ENCODE measurements around the gene MRPL1. TPM values are rescaled to one million over a fixed set of nuclear protein-coding genes. Genes with fewer than 3 reads are reported as not detected.
"Not testable (repeated sequence)": the region's sequence is repeated elsewhere in the genome, so short reads cannot be mapped to it uniquely, and the experiment has no call there.

The MRPL1 gene
- total and polyA plus RNA-seq, 2 donors (not counting 3 experiments of a cell fraction or from before 2014, with no cell fraction given): 11.5 to 42.9 TPM

- intact Hi-C loops (cut with micrococcal nuclease): no loop called here
- CTCF ChIA-PET: no interaction called here
These were observed 100.4 kb downstream of the MRPL1 start for GRCh38 chr4:77963004-77963403.

GRCh38 chr4:77973657-77974056 is 111.0 kb downstream of the MRPL1 start:
- H3K36me3 ChIP-seq (ENCODE audit: control insufficient read depth in 2 of 2, extremely low read depth in 1 of 2, insufficient read depth in 2 of 2, low read length in 2 of 2); H2AFZ ChIP-seq (ENCODE audit: low read depth, low read length); H3K79me2 ChIP-seq (ENCODE audit: control insufficient read depth, insufficient read depth, low read length); H4K20me1 ChIP-seq (replicated peaks; ENCODE audit: control insufficient read depth, extremely low read depth, insufficient read depth, low read length); POLR2A ChIA-PET; H3K4me2 ChIP-seq (ENCODE audit: insufficient read depth, low read length); H3K27me3 ChIP-seq (ENCODE audit: control insufficient read depth in 2 of 2, insufficient read depth in 2 of 2, low read length in 2 of 2); H3K27ac ChIP-seq (ENCODE audit: insufficient read depth, low read depth, low read length); H3K9me1 ChIP-seq (replicated peaks; ENCODE audit: control insufficient read depth, extremely low read depth, insufficient read depth, low read length); H3K9me3 ChIP-seq (replicated peaks; ENCODE audit: control insufficient read depth, insufficient read depth, low read length); H3K9ac ChIP-seq (replicated peaks; ENCODE audit: extremely low read depth, insufficient read depth, low read length); H3K4me3 ChIP-seq (replicated peaks in 1 of 3; ENCODE audit: insufficient read depth in 1 of 3, low read depth in 1 of 3, low read length in 3 of 3); DNase-seq (ENCODE audit: low read depth, low spot score); dilution Hi-C loops (cut with MboI; ENCODE audit: extremely low pct_ligation_motif_present, low sequenced_read_pairs); BruUV-seq (replicated peaks); H3K4me1 ChIP-seq (ENCODE audit: control insufficient read depth, extremely low read depth, insufficient read depth, low read length); FAIRE-seq; intact Hi-C loops (cut with micrococcal nuclease); CTCF ChIA-PET: not testable (repeated sequence)

More at GRCh38 chr4:77963004-77963403, 100.4 kb downstream of the MRPL1 start:
- H3K27ac ChIP-seq (ENCODE audit: insufficient read depth, low read depth, low read length): no peak overlapping the region
- no peaks in the 10 kb centered on the region for H3K9me3 ChIP-seq (replicated peaks; ENCODE audit: control insufficient read depth, insufficient read depth, low read length)
- no peaks in the 10 kb centered on the region for H3K4me1 ChIP-seq (ENCODE audit: control insufficient read depth, extremely low read depth, insufficient read depth, low read length)
- no peaks in the 10 kb centered on the region for H3K79me2 ChIP-seq (ENCODE audit: control insufficient read depth, insufficient read depth, low read length)
- H3K9ac ChIP-seq (replicated peaks; ENCODE audit: extremely low read depth, insufficient read depth, low read length): no peak overlapping the region
- no peak overlapping the region for H2AFZ ChIP-seq (ENCODE audit: low read depth, low read length)
- H3K9me1 ChIP-seq (replicated peaks; ENCODE audit: control insufficient read depth, extremely low read depth, insufficient read depth, low read length): no peaks in the 10 kb centered on the region
- POLR2A ChIA-PET: no interaction called here
- H3K27me3 ChIP-seq (ENCODE audit: control insufficient read depth in 2 of 2, insufficient read depth in 2 of 2, low read length in 2 of 2): no peaks in the 10 kb centered on the region
- no peaks in the 10 kb centered on the region for H4K20me1 ChIP-seq (replicated peaks; ENCODE audit: control insufficient read depth, extremely low read depth, insufficient read depth, low read length)
- no peak for DNase-seq (ENCODE audit: low read depth, low spot score)
- no peak overlapping the region for H3K4me3 ChIP-seq (replicated peaks in 1 of 3; ENCODE audit: insufficient read depth in 1 of 3, low read depth in 1 of 3, low read length in 3 of 3)
- no peak for FAIRE-seq
- no peak overlapping the region for H3K4me2 ChIP-seq (ENCODE audit: insufficient read depth, low read length)
- TF ChIP-seq JUN (IDR thresholded peaks at IDR 0.05; ENCODE audit: borderline replicate concordance, insufficient read depth, insufficient read length, low read depth): no peak
- BruUV-seq (replicated peaks): no TSS peak
- dilution Hi-C loops (cut with MboI; ENCODE audit: extremely low pct_ligation_motif_present, low sequenced_read_pairs): no loop called here
- no peaks in the 10 kb centered on the region for H3K36me3 ChIP-seq (ENCODE audit: control insufficient read depth in 2 of 2, extremely low read depth in 1 of 2, insufficient read depth in 2 of 2, low read length in 2 of 2)

- H3K79me2 ChIP-seq (ENCODE audit: control insufficient read depth, insufficient read depth, low read length); DNase-seq (ENCODE audit: low read depth, low spot score); H3K9me1 ChIP-seq (replicated peaks; ENCODE audit: control insufficient read depth, extremely low read depth, insufficient read depth, low read length); H2AFZ ChIP-seq (ENCODE audit: low read depth, low read length); H3K9ac ChIP-seq (replicated peaks; ENCODE audit: extremely low read depth, insufficient read depth, low read length); BruUV-seq (replicated peaks); H3K4me1 ChIP-seq (ENCODE audit: control insufficient read depth, extremely low read depth, insufficient read depth, low read length); H3K27me3 ChIP-seq (ENCODE audit: control insufficient read depth in 2 of 2, insufficient read depth in 2 of 2, low read length in 2 of 2); H3K27ac ChIP-seq (ENCODE audit: insufficient read depth, low read depth, low read length); H3K9me3 ChIP-seq (replicated peaks; ENCODE audit: control insufficient read depth, insufficient read depth, low read length); H3K4me3 ChIP-seq (replicated peaks in 1 of 3; ENCODE audit: insufficient read depth in 1 of 3, low read depth in 1 of 3, low read length in 3 of 3); POLR2A ChIA-PET; FAIRE-seq; H4K20me1 ChIP-seq (replicated peaks; ENCODE audit: control insufficient read depth, extremely low read depth, insufficient read depth, low read length); H3K4me2 ChIP-seq (ENCODE audit: insufficient read depth, low read length); H3K36me3 ChIP-seq (ENCODE audit: control insufficient read depth in 2 of 2, extremely low read depth in 1 of 2, insufficient read depth in 2 of 2, low read length in 2 of 2); dilution Hi-C loops (cut with MboI; ENCODE audit: extremely low pct_ligation_motif_present, low sequenced_read_pairs); intact Hi-C loops (cut with micrococcal nuclease): not testable (repeated sequence)
- CTCF ChIA-PET: interaction anchor here (1.6 kb wide), 1 partner anchor 11 kb away, joined by 4 read pairs; no protein-coding TSS in a partner anchor
These were observed 120.4 kb downstream of the MRPL1 start for GRCh38 chr4:77982900-77983540.

- H4K20me1 ChIP-seq (replicated peaks; ENCODE audit: control insufficient read depth, extremely low read depth, insufficient read depth, low read length); H3K79me2 ChIP-seq (ENCODE audit: control insufficient read depth, insufficient read depth, low read length); H2AFZ ChIP-seq (ENCODE audit: low read depth, low read length); H3K27ac ChIP-seq (ENCODE audit: insufficient read depth, low read depth, low read length); H3K9ac ChIP-seq (replicated peaks; ENCODE audit: extremely low read depth, insufficient read depth, low read length); H3K4me2 ChIP-seq (ENCODE audit: insufficient read depth, low read length); H3K4me3 ChIP-seq (replicated peaks in 1 of 3; ENCODE audit: insufficient read depth in 1 of 3, low read depth in 1 of 3, low read length in 3 of 3); CTCF ChIA-PET; BruUV-seq (replicated peaks); dilution Hi-C loops (cut with MboI; ENCODE audit: extremely low pct_ligation_motif_present, low sequenced_read_pairs); POLR2A ChIA-PET; H3K27me3 ChIP-seq (ENCODE audit: control insufficient read depth in 2 of 2, insufficient read depth in 2 of 2, low read length in 2 of 2); H3K9me3 ChIP-seq (replicated peaks; ENCODE audit: control insufficient read depth, insufficient read depth, low read length); H3K4me1 ChIP-seq (ENCODE audit: control insufficient read depth, extremely low read depth, insufficient read depth, low read length); H3K9me1 ChIP-seq (replicated peaks; ENCODE audit: control insufficient read depth, extremely low read depth, insufficient read depth, low read length); FAIRE-seq; H3K36me3 ChIP-seq (ENCODE audit: control insufficient read depth in 2 of 2, extremely low read depth in 1 of 2, insufficient read depth in 2 of 2, low read length in 2 of 2); DNase-seq (ENCODE audit: low read depth, low spot score); intact Hi-C loops (cut with micrococcal nuclease): not testable (repeated sequence)
These were observed 121.1 kb downstream of the MRPL1 start for GRCh38 chr4:77983612-77984311.

Data from endothelial cell of umbilical vein (primary cell).